GM18861 (cell line): Measurements from ENCODE around the gene ENTPD6.
"Not testable (repeated sequence)": the region's sequence is repeated elsewhere in the genome, so short reads cannot be mapped to it uniquely, and the experiment has no call there.

Experiments used
- ATAC-seq: cut with Tn5 transposase; IDR thresholded peaks from one replicate; pipeline ENCODE4 v1.9.1; 2021; ENCODE audit not compliant: unreplicated experiment

ENTPD6 gene

DNA sequence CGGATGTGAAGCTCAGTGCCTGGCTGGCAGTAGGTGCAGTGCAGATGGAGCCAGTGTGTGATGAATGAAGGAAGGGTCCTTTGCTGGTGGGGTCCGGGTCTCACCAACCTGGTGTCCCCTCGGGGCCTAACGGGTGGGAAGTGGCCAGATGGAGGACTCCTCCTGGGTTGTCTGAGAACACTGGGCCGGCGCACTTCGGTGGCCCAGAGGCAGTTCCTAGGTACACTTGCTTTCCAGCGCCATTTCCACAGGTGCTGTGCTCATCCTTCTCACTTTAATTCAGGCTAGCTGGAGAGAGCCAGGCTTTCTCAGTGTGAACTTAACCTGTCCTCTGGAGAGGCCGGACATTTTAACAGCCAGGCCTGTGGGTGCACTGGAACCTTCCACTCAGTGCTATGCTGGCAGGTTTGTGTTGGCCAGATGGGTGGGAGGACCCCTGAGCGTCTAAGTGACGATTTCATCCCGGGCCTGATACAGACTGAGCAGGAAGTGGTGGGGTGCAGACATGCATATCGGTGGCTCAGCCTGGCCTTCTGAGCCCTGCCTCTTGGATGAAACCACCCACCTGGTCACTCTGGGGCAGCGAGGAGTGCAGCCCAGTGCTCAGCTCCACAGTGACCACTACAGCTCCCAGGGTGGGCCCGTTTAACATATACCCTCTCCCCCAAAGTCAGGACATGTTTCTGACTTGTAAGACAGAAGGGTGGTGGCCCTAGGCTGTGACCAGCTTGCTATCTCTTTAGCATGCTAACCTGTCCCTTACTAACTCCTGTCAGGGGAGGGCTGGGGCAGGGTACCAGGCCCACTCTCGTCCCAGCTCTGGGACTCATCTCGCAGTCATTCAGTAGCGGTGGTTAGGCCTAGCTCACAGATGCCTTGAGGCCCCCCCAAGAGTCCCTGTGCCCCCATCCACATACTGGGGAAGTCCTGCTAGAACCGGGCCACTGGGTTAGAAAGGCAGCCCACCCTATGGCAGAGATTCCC lies 44.2 kb downstream of the ENTPD6 start:
- ATAC-seq, result peak; percentile 64

- ATAC-seq, result not testable (repeated sequence)
These were observed 45.5 kb downstream of the ENTPD6 start for GRCh38 chr20:25240851-25241658.

DNA sequence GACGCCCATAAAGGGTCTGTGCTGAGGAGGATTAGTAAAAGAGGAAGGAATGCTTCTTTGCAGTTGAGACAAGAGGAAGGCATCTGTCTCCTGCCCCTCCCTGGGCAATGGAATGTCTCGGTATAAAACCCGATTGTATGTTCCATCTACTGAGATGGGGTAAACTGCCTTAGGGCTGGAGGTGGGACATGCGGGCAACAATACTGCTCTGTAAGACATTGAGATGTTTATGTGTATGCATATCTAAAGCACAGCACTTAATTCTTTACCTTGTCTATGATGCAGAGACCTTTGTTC lies 46.1 kb downstream of the ENTPD6 start:
- ATAC-seq, result not testable (repeated sequence)

- no peak for ATAC-seq
These were observed 46.7 kb downstream of the ENTPD6 start for GRCh38 chr20:25242231-25242630.

GRCh38 chr20:25243416-25243979 lies 48.0 kb downstream of the ENTPD6 start:
- no peak for ATAC-seq

GRCh38 chr20:25244976-25245375 lies 49.5 kb downstream of the ENTPD6 start:
- no peak for ATAC-seq

DNA sequence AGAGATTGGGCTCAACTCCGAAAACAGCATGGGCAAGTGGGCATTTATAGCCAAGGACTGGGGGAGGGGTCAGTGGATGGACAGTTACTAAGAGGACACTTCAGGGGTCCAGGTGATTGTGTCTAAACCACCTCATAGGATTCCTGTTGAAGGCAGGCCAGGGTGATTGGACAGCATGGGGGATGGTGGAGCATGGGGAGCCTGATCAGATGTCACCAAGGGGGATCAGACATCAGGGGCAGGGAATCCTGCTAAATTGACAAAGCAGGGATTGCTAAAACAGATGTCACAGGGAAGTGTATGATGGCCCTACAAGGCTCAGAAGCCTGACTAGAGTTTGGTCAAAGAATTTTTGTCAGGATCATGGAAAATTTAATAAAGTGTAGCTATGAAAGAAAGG lies 49.9 kb downstream of the ENTPD6 start:
- no peak for ATAC-seq

DNA sequence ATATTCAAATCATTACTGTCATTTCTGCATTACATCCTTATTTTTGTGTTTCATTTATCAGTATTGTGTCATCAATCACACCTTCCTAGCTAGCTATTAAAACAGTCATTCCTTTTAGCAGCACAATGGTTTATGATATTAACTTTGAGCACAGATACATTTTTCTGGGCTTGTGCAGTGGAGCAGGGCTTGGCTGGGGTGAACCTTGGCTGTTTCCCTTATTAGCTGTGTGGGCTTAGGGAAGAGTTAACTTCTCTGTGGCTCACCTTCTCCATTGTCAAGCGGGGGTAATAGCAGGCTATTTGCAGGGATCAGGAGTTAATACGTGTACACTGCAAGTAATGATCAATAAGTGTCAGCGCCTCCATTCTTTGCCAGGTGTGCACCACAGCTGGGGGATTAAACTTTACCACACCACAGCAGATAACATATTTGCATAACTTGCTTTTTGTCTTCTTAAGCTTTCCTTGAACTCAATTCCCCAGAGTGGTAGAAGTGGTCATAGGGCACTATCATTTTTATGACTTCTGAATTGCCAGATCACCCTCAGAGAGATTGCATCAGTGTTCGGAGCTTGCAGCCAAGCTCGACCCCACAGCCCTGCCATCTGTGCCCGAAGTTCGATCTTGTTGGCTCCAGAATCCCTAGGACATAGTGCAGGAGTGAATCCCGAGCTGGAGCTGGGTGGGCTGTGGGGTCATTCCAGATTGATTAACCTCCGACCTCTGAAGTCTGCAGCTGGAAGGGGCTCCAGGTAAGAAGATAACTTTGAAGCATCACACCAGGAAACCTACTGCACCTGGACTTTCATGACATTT lies 50.9 kb downstream of the ENTPD6 start:
- peak; percentile 49 for ATAC-seq

DNA sequence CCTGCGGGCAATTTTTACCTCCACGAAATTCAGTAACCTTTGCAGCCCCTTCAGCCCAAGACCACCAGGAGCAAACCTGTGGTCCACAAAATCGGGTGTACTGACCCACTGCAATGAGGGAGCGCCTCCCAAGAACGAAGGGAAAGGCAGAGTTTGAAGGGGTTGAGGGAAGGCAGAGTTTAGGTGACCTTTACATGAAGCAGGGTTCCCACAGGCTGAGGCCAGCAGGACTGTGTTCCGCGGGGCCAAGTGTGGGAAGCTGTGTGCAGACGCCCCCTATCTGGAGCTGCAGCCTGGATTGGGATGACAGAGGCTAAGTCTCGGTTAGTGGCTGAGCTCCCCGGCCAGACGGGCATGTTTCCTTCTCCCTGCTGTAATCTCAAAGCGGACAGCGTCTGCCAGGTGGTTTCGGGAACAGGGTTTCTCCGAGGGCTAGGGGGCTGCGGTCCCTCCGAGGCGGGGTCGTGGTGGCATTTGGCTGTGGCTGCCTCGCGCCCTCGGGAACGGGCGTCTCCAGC lies 51.5 kb downstream of the ENTPD6 start:
- ATAC-seq, result no peak

GRCh38 chr20:25247518-25247955 lies 52.0 kb downstream of the ENTPD6 start:
- ATAC-seq, result peak; percentile 21

GRCh38 chr20:25247956-25248785 lies 52.7 kb downstream of the ENTPD6 start, which contains the start of gene PYGB:
PYGB (plus strand) TSS chr20:25248085; CDS start chr20:25248179, 94 bp downstream.
- peak; percentile 47 for ATAC-seq

- no peak for ATAC-seq
These were observed 53.3 kb downstream of the ENTPD6 start for GRCh38 chr20:25248786-25249172.

DNA sequence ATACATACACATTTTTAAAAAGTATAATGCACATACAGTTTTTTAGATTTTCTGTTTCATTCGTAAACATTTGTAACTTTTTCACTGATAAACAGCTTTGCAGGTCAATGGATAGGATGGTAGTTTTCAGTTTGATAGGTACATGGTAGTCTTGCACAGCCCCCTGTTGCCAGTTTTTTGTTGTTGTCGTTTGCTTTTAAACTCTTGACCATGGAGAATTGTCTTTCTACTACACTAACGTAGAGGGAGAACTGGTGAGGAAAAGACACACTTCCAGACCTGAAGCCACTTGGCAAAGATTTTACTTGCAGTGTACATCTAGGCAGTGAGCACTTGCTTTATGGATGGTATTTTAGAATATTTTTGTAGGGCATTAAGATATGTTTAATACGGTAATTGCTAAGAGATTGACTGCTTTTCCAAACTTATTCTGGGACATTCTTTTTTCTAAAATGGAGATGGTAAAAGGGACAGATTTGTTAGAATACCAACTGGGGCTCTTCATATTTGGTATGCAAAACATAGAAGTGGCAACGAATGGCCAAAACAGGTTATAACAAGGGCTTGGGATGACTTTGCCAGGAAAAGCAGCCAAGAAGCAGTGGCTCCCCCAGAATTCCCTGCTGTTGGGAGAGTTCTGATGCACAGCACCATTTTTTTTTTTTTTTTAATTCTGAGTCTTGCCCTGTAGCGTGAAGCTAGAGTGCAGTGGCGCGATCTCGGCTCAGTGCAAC lies 53.9 kb downstream of the ENTPD6 start:
- no peak for ATAC-seq

GRCh38 chr20:25250508-25250907 lies 55.0 kb downstream of the ENTPD6 start:
- no peak for ATAC-seq

DNA sequence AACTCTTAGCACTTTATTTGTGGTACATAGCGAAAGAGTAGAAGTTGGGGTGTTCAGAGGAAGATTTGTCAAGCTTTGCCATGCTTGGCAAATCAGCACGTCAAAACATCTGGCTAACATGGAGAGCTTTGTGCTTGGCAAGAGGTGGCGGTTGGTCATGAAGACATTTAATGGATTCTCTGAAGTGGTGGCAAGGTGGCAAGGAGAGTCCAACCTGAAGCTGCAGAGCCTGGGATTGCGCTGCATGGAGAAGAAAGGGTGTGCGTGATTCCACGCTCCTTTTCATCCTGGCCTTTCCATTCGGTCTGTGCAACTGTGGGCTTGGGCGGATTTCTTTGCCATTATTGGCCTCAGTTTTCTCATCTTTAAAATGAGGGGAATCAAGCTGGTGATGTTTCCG lies 55.5 kb downstream of the ENTPD6 start:
- no peak for ATAC-seq

DNA sequence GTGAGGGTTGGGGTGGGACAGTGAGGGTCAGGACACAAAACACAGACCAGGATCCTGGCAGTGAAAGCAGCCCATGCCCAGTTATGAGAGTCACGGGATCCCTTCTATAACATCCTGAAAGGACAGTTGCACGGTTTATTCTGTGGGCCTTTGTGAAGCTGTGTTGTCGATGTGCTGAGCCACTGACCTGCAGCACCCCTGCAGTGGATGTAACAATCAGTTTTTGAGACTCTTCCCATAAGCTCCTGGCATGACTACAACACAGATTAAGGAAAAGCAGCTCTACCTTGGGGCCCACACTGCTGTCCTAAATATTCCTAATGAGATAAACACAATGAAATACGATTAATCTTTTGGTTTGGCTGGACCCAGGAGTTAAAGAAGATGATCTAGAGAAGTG lies 56.0 kb downstream of the ENTPD6 start:
- no peak for ATAC-seq

DNA sequence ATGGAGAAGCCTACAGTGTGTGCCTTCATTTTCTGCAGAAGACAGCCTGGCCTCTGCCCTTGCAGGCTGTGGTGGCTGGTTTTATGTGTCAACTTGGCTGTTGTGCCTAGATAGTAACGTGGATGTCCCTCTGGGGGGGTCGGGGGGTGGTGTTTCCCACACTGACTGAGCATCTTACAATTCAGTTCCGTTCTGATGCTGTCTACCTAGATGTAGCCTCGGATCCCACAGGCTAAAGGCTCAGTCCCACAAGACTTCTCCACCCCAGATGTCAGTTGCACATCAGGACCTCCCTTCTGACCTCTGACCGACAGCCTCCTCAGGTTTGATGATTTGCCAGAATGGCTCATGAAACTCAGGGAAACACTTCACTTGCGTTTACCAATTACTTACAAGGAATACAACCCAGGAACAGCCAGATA lies 56.7 kb downstream of the ENTPD6 start:
- no peak for ATAC-seq

DNA sequence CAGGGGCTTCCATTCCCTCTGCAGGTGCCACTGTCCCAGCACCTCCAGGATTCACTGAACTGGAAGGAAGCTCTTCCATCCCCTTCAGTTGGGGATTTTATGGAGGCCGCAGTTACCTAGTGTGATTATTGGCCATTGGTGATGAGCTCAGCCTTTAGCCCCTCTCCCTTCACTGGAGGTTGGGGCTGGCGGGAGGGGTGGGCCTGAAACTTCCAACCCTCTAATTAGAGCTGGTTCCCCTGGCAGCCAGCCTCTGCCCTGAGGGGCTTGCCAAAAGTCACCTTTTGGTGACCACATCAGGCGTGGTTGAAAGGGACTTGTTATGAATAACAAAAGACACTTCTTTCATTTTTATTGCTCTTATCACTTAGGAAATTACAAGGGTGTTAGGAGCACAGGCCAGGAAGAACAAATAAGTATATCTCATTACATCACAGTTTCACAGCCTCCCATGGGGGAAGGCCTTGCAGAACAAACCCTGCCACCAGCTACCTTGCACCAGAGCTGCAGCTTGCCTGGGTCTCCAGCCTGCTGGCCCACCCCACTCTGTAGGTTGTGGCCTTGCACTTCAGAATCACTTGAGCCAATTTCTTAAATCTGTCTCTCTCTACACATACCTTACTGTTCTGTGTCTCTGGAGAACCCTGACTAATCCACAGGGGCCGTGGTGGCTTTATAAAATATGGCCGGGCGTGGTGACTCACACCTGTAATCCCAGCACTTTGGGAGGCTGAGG lies 57.3 kb downstream of the ENTPD6 start:
- ATAC-seq, result no peak
